Measurements from ENCODE around the gene CEP72. TPM values are rescaled to one million over a fixed set of nuclear protein-coding genes. Genes with fewer than 3 reads are reported as not detected.

Gene CEP72
- total RNA-seq, 2 experiments from 2014 or later: 24.1 to 24.2 TPM

GRCh38 chr5:668283-668995 is 56.3 kb downstream of the CEP72 start:
- Mint-ChIP-seq H3K36me3 (ENCODE audit: low read depth) (peaks cover 9% of the 10 kb centered on the region), H3K27me3 (peaks cover 5% of the 10 kb centered on the region), H3K9me3 (no peaks in the 10 kb centered on the region), H3K27ac (no peak overlapping the region), H3K4me3 (no peak overlapping the region), H3K4me1 (peaks cover 6% of the 10 kb centered on the region)
- ChIA-PET POLR2A (no interaction called here), CTCF (no interaction called here)
- DNase-seq: no peak

GRCh38 chr5:669111-669841 is 57.1 kb downstream of the CEP72 start:
- Mint-ChIP-seq H3K4me3 (no peak overlapping the region), H3K9me3 (no peaks in the 10 kb centered on the region), H3K27me3 (peaks cover 5% of the 10 kb centered on the region), H3K27ac (no peak overlapping the region), H3K36me3 (ENCODE audit: low read depth) (peaks cover 5% of the 10 kb centered on the region), H3K4me1 (peaks cover 6% of the 10 kb centered on the region)
- DNase-seq: peak; percentile 50
- POLR2A ChIA-PET: no interaction called here
- CTCF ChIA-PET: interaction anchor here (1.9 kb wide), 1 partner anchor 16 kb away, joined by 5 read pairs; no protein-coding TSS in a partner anchor

DNA sequence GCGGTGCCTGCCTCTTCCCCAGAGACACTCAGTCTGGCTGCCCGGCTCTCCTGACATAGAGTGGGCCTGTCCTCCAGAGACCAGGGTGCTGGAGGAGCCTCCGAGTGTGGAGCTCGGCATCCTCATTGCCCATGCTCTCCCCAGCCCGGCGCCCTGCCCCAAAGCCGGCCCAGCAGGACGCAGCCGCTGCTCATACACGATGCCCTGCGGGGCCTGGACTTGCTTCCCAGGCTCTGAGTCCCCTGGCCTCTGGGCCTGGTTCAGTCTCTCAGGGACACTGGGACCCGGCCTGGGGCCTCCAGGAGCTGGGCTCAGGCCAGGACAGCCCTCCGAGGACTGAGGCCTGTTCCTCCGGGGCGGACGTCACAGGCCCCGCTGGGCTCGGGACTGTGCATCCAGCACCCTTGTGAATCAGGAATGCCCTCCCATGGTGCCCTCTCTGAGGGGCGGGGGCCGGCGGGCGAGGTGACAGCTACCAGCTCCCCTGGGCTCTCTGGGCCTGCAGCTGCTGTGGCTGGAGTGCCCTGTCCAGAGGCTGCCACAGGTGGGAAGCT is 57.8 kb downstream of the CEP72 start:
- peaks cover 5% of the 10 kb centered on the region for H3K27me3 Mint-ChIP-seq
- H3K4me1 Mint-ChIP-seq: peaks cover 6% of the 10 kb centered on the region
- no peak overlapping the region for H3K4me3 Mint-ChIP-seq
- ChIA-PET CTCF (interaction anchor here (0.6 to 1.9 kb wide), 3 partner anchors 13 to 70 kb away, joined by 3 to 5 read pairs (median 4); no protein-coding TSS in a partner anchor), POLR2A (no interaction called here)
- H3K36me3 Mint-ChIP-seq (ENCODE audit: low read depth): peaks cover 5% of the 10 kb centered on the region
- no peaks in the 10 kb centered on the region for H3K9me3 Mint-ChIP-seq
- no peak for DNase-seq
- no peak overlapping the region for H3K27ac Mint-ChIP-seq

GRCh38 chr5:670396-671270 is 58.5 kb downstream of the CEP72 start:
- Mint-ChIP-seq H3K36me3 (ENCODE audit: low read depth) (peaks cover 5% of the 10 kb centered on the region), H3K9me3 (no peaks in the 10 kb centered on the region), H3K27me3 (peaks cover 5% of the 10 kb centered on the region), H3K4me3 (no peak overlapping the region), H3K4me1 (peaks cover 6% of the 10 kb centered on the region), H3K27ac (no peak overlapping the region)
- no peak for DNase-seq
- ChIA-PET CTCF (interaction anchor here (0.6 to 1.9 kb wide), 3 partner anchors 12 to 70 kb away, joined by 3 to 5 read pairs (median 4); no protein-coding TSS in a partner anchor), POLR2A (no interaction called here)

DNA sequence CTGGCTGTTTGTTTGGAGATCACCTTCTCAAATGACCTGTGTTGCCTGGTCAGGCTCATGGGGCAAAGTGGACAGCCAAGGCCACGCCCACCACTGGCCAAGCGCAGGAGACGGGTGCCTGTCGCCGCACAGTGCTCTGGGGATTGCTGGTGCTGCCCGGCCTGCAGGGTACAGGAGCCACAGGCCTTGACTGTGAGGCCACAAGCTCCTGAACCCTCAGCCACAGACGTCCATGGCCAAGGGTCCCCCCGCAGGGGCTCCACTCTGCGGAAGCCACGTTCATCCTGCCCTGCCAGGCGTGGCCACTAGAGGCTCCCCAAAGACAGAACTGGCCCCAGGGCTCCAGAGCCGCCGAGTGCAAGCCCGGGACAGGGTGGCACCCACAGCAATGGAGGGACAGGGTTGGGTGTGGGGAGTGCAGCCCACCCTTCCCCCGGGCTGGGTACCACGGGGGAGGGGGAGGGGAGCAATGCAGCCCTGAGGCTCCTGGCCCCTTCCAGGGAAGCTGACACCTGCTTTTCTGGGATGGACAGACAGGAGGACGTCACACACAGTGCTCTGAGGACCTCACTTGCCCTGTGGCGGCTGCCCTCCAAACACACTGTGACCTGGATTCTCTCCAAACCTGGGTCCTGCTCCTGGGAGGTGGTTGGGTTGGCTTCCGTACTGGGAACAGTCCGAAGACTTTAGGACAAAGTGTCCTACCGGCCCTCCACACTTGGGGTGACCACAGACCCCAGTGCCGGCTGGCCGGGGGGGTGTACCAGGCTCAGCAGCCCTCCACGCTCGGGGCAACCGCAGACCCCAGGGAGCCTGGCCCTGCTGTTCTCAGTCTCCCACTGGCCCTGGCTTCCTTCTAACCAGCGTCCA is 59.6 kb downstream of the CEP72 start:
- H3K27ac Mint-ChIP-seq: no peak overlapping the region
- H3K27me3 Mint-ChIP-seq: peaks cover 5% of the 10 kb centered on the region
- peaks cover 6% of the 10 kb centered on the region for H3K4me1 Mint-ChIP-seq
- peaks cover 5% of the 10 kb centered on the region for H3K36me3 Mint-ChIP-seq (ENCODE audit: low read depth)
- DNase-seq: peak; percentile 64
- CTCF ChIA-PET: no interaction called here
- H3K9me3 Mint-ChIP-seq: no peaks in the 10 kb centered on the region
- H3K4me3 Mint-ChIP-seq: no peak overlapping the region
- POLR2A ChIA-PET: no interaction called here

- H3K9me3 Mint-ChIP-seq: no peaks in the 10 kb centered on the region
- no peak overlapping the region for H3K4me3 Mint-ChIP-seq
- CTCF ChIA-PET: interaction anchor here (0.8 kb wide), 1 partner anchor 484 kb away, joined by 3 read pairs; no protein-coding TSS in a partner anchor
- no peak overlapping the region for H3K27ac Mint-ChIP-seq
- POLR2A ChIA-PET: no interaction called here
- peak; percentile 58 for DNase-seq
- H3K27me3 Mint-ChIP-seq: peaks cover 5% of the 10 kb centered on the region
- H3K4me1 Mint-ChIP-seq: peaks cover 6% of the 10 kb centered on the region
- peaks cover 1% of the 10 kb centered on the region for H3K36me3 Mint-ChIP-seq (ENCODE audit: low read depth)
These were observed 60.4 kb downstream of the CEP72 start for GRCh38 chr5:672329-673160.

DNA sequence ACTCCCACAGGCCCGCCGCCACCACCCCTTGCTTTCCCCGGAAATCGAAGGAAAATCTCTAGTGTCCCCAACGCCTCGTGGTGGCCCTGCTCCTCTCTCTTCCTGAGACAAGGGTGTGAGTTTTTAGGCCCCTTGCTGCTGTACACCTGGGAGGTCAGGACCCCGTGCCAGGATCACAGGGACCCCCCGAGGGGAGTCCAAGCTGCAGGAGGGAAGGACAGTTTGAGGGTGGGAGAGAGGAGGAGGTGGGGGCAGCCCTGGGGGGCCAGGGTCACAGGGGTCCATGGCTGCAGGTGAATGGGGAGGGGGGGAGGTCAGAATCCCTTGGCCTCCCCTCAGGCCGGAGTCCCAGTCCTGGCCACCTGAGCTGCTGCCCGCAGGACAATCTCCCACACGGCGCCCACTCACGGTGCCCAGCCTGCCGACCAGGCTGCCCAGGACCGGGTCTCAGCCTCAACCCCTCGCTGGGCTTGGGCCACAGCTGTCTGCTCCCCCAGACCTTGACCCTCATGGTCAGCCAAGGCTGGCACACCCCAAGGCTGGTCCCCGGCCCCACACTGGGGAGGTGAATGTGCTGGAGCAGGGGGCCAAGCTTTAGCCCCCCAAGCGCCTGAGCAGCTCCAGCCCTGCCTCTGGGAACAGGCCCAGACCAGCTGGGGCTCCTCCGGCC is 61.2 kb downstream of the CEP72 start:
- ChIA-PET POLR2A (no interaction called here), CTCF (interaction anchor here (0.8 kb wide), 1 partner anchor 485 kb away, joined by 3 read pairs; no protein-coding TSS in a partner anchor)
- Mint-ChIP-seq H3K9me3 (no peaks in the 10 kb centered on the region), H3K27ac (no peak overlapping the region), H3K36me3 (ENCODE audit: low read depth) (no peaks in the 10 kb centered on the region), H3K27me3 (peaks cover 5% of the 10 kb centered on the region), H3K4me3 (no peak overlapping the region), H3K4me1 (peaks cover 6% of the 10 kb centered on the region)
- DNase-seq: no peak

DNA sequence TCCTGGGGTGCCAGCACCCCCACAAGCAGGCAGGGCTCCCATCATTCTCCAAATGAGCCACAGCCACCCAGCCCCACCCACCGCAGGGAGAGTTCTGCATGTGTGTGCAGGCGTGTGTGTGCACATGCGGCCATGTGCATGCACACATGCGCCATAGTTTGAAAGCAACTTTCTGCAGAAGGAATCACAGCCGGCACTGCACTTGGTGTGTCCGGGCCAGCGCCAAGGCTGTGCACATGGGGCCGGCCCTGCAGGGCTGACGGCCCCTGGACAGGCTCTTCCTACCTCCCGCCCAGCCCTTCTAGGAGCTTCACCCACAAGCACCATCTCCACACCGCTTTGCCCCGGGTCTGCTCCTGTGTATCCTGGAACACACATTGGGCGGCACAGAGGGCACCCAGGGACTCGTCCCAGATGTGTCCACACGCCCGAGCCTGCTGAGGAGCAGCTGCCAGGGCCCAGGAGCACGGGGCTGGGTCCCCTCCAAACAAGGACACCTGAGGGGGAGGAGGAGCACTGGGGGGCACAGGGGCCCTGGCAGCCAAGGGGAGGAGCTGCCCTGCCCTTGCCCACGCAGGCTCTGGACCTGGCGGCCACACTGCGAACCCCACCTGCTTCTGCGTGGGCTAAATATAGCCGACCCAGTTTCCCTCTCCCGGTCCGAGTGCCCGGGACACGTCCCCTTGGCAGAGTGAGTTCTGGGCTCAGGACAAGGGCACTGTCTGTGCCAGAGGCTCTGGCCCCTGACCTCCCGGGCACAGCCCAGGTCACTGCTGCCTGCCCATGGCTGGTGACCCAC is 61.9 kb downstream of the CEP72 start:
- ChIA-PET POLR2A (no interaction called here), CTCF (interaction anchor here (0.8 kb wide), 1 partner anchor 486 kb away, joined by 3 read pairs; no protein-coding TSS in a partner anchor)
- Mint-ChIP-seq H3K4me1 (peaks cover 6% of the 10 kb centered on the region), H3K36me3 (ENCODE audit: low read depth) (no peaks in the 10 kb centered on the region), H3K27me3 (peaks cover 5% of the 10 kb centered on the region), H3K4me3 (no peak overlapping the region), H3K27ac (no peak overlapping the region), H3K9me3 (no peaks in the 10 kb centered on the region)
- DNase-seq: no peak

- CTCF ChIA-PET: no interaction called here
These were observed 62.5 kb downstream of the CEP72 start for GRCh38 chr5:674630-675011.

GRCh38 chr5:675111-675870 is 63.2 kb downstream of the CEP72 start:
- Mint-ChIP-seq H3K27ac (no peak overlapping the region), H3K4me3 (no peak overlapping the region), H3K27me3 (peaks cover 5% of the 10 kb centered on the region), H3K9me3 (no peaks in the 10 kb centered on the region), H3K36me3 (ENCODE audit: low read depth) (no peaks in the 10 kb centered on the region), H3K4me1 (peaks cover 6% of the 10 kb centered on the region)
- no peak for DNase-seq
- POLR2A ChIA-PET: no interaction called here
- CTCF ChIA-PET: no interaction called here

More at GRCh38 chr5:674630-675011, 62.5 kb downstream of the CEP72 start:
- Mint-ChIP-seq H3K9me3 (no peaks in the 10 kb centered on the region), H3K4me1 (peaks cover 6% of the 10 kb centered on the region), H3K27ac (no peak overlapping the region), H3K27me3 (peaks cover 5% of the 10 kb centered on the region), H3K36me3 (ENCODE audit: low read depth) (no peaks in the 10 kb centered on the region), H3K4me3 (no peak overlapping the region)
- POLR2A ChIA-PET: no interaction called here
- no peak for DNase-seq
